ENCODE measurements around the gene DCAF6.

The DCAF6 gene

DNA sequence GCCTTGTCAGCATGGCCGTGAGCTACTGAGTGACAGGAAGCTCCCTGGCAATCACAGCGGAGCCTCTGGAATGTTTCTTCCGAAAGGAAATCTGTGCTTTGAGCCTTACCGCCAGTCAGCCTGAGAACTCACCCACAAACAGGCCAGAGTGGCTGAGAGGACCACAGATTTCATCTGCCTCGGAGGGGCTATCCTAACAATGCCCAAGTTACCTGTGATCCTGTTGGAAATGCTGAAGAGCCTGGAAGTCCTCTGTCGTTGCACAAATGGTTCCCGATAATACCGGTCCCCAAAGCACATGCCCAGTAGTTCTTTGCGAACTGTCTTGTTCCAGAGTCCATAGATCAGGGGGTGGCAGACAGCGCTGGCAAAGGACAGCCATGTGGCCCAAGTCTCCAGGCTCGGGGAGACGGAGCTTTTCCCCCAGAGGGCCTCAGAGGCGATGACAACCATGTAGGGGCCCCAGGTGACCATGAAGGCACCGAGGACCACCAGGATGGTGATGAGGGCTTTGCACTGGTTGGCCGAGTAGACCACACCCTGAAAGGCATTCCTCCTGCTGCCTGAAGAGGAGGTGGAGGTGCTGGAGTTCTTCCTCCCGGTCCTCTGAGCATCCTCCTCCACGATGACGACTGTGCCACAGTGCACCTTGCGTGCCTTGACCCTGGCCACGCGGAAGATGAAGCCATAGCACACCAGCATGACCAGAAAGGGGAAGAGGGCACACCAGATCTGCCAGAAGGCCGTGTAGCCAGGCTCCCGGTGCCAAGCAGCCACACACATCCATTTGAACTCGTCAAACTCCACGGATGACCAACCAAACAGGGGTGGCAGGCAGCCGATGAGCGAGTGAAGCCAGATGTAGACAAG, 160.0 kb downstream of the DCAF6 start:
- no peaks in the 10 kb centered on the region for H4K20me1 ChIP-seq (ENCODE audit: insufficient read depth, low read length)
- no peaks in the 10 kb centered on the region for H3K4me1 ChIP-seq (ENCODE audit: insufficient read depth, low read length, severe bottlenecking)
- H3K79me2 ChIP-seq (ENCODE audit: insufficient read depth, low read length), result no peaks in the 10 kb centered on the region
- H3K4me3 ChIP-seq (ENCODE audit: low read depth, low read length, poor library complexity, severe bottlenecking), result no peak overlapping the region
- no peak overlapping the region for H3K27ac ChIP-seq (ENCODE audit: low read depth, low read length, poor library complexity, severe bottlenecking)
- H3K27me3 ChIP-seq (ENCODE audit: insufficient read depth, low read length), result no peaks in the 10 kb centered on the region; the same call in 1 of the 2 replicates
- H3K9me2 ChIP-seq (ENCODE audit: low read depth, low read length), result no peaks in the 10 kb centered on the region
- no peak overlapping the region for H3K4me2 ChIP-seq (ENCODE audit: low read length)
- no peaks in the 10 kb centered on the region for H3K36me3 ChIP-seq (ENCODE audit: insufficient read depth, low read length)
- no peaks in the 10 kb centered on the region for H3F3A ChIP-seq (ENCODE audit: insufficient read depth, low read length)
- H3K9me3 ChIP-seq (ENCODE audit: low read length), result no peaks in the 10 kb centered on the region
- no peak overlapping the region for H2AFZ ChIP-seq (ENCODE audit: low read length)
- H3K9ac ChIP-seq (ENCODE audit: low read length), result no peak overlapping the region
- no peak for TF ChIP-seq EZH2 (IDR thresholded peaks at IDR 0.05; ENCODE audit: borderline replicate concordance, low read length)

DNA sequence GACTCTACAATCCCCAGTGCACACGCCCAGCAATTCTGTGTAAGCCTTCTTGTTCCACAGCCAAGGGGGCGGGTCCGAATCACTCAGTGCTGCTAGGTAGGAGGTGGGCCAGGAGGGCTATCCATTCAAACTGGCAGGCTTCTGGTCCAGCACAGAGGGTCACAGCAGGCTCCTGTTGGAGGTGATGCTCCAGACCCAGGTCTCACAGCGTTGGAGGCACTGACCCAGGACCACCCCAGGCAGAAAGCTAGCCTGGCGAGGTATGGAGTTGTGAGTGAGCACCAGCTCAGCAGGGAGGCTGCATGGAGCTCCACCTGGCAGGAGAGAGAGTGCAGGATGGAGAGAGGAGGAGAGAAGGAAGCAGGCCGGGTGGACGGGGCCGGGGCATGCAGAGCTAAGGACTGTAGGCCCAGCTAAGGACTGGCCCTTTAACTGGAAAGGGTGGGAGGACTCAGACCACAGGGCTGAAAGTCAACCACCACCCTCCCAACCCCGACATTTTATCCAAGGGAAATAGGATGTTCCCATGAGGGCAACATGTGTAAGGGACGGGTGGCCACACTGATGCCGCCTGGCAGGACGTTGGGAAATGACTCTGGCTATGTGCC, 161.5 kb downstream of the DCAF6 start:
- no peaks in the 10 kb centered on the region; the same call in 1 of the 2 replicates for H3K27me3 ChIP-seq (ENCODE audit: insufficient read depth, low read length)
- H3K36me3 ChIP-seq (ENCODE audit: insufficient read depth, low read length), result no peaks in the 10 kb centered on the region
- no peak overlapping the region for H3K4me2 ChIP-seq (ENCODE audit: low read length)
- no peak overlapping the region for H3K27ac ChIP-seq (ENCODE audit: low read depth, low read length, poor library complexity, severe bottlenecking)
- no peaks in the 10 kb centered on the region for H3K4me1 ChIP-seq (ENCODE audit: insufficient read depth, low read length, severe bottlenecking)
- TF ChIP-seq CTCF (IDR thresholded peaks at IDR 0.05; ENCODE audit: low read length) (no peak), EZH2 (IDR thresholded peaks at IDR 0.05; ENCODE audit: borderline replicate concordance, low read length) (no peak)
- no peak overlapping the region for H3K4me3 ChIP-seq (ENCODE audit: low read depth, low read length, poor library complexity, severe bottlenecking)
- H3K79me2 ChIP-seq (ENCODE audit: insufficient read depth, low read length), result no peaks in the 10 kb centered on the region
- no peak overlapping the region for H2AFZ ChIP-seq (ENCODE audit: low read length)
- no peak overlapping the region for H3K9ac ChIP-seq (ENCODE audit: low read length)
- H3K9me2 ChIP-seq (ENCODE audit: low read depth, low read length), result no peaks in the 10 kb centered on the region
- H3K9me3 ChIP-seq (ENCODE audit: low read length), result no peaks in the 10 kb centered on the region
- no peaks in the 10 kb centered on the region for H4K20me1 ChIP-seq (ENCODE audit: insufficient read depth, low read length)
- H3F3A ChIP-seq (ENCODE audit: insufficient read depth, low read length), result no peaks in the 10 kb centered on the region

DNA sequence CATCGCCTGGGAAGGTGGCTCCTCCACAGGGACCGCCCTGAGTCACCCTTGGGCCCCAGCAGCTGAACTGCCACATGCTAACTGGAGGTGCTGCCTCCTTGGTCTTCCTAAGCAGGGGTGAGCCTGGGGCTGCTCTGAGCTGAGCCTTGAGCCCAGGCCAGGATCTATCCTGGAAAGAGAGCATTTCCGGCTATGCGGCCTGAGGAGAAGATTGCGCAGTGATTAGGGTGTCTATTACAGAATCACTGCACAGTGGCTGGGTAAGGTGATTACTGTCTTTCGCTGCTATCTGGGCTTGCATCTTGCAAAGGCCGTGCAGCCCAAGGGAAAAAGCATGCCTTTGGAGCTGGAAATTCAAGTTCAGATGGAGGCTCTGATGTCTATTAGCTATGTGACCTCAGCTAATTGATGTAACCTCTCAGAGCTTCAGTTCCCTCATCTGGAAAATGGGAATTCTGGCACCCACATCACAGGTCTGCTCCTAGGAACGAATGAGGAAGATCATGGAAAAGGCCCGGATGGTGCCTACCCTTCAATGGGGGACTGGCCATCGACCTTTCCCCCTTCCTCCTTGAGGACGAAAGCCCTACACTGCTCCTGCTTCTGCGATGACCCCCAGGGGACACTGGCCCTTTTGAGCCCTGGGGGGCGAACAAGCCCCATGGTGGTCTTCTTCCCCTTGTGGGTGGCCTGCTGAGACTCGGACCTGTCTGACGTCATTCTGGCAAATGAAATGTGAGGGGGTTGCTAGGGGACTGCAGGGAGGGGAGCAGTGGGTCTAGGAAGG, 162.2 kb downstream of the DCAF6 start:
- no peak overlapping the region for H2AFZ ChIP-seq (ENCODE audit: low read length)
- H4K20me1 ChIP-seq (ENCODE audit: insufficient read depth, low read length), result no peaks in the 10 kb centered on the region
- H3K4me1 ChIP-seq (ENCODE audit: insufficient read depth, low read length, severe bottlenecking), result no peaks in the 10 kb centered on the region
- no peak overlapping the region for H3K9ac ChIP-seq (ENCODE audit: low read length)
- no peak overlapping the region for H3K27ac ChIP-seq (ENCODE audit: low read depth, low read length, poor library complexity, severe bottlenecking)
- H3K9me2 ChIP-seq (ENCODE audit: low read depth, low read length), result no peaks in the 10 kb centered on the region
- no peaks in the 10 kb centered on the region for H3F3A ChIP-seq (ENCODE audit: insufficient read depth, low read length)
- H3K36me3 ChIP-seq (ENCODE audit: insufficient read depth, low read length), result no peaks in the 10 kb centered on the region
- no peaks in the 10 kb centered on the region; the same call in 1 of the 2 replicates for H3K27me3 ChIP-seq (ENCODE audit: insufficient read depth, low read length)
- TF ChIP-seq EZH2 (IDR thresholded peaks at IDR 0.05; ENCODE audit: borderline replicate concordance, low read length) (no peak), CTCF (IDR thresholded peaks at IDR 0.05; ENCODE audit: low read length) (no peak)
- H3K4me2 ChIP-seq (ENCODE audit: low read length), result no peak overlapping the region
- H3K79me2 ChIP-seq (ENCODE audit: insufficient read depth, low read length), result no peaks in the 10 kb centered on the region
- H3K9me3 ChIP-seq (ENCODE audit: low read length), result no peaks in the 10 kb centered on the region
- no peak overlapping the region for H3K4me3 ChIP-seq (ENCODE audit: low read depth, low read length, poor library complexity, severe bottlenecking)
